SK-N-SH (cell line): ENCODE results near the gene OGG1.

Experiments
- CHD2 ChIP-seq: fragments of 150-350 bp; IDR thresholded peaks from 2 replicates; pipeline ENCODE4 v1.6.1; 2018; ENCODE audit warnings: low read length; ENCODE audit not compliant: partially characterized antibody
- CTCF ChIP-seq: fragments of 200-600 bp; sonication (generic); IDR thresholded peaks from 2 replicates; pipeline ENCODE4 v1.6.1; 2017; ENCODE audit warnings: antibody characterized with exemption, mild to moderate bottlenecking, moderate library complexity
- EP300 ChIP-seq, 2 experiments: IDR thresholded peaks; 2 replicates each; pipeline versions ENCODE4 v1.4.0 to v1.6.1; 2012; ENCODE audit warnings: borderline replicate concordance in 1 of 2, low read depth in 1 of 2, low read length in 1 of 2
- EZH2phosphoT487 ChIP-seq: fragments of 200-600 bp; sonication (generic); IDR thresholded peaks from 2 replicates; pipeline ENCODE4 v1.6.1; 2017; ENCODE audit warnings: low read depth, mixed run types, mild to moderate bottlenecking, antibody characterized with exemption, moderate library complexity, borderline replicate concordance
- IRF3 ChIP-seq: fragments of 150-350 bp; IDR thresholded peaks from 2 replicates; pipeline ENCODE4 v1.6.1; 2016; ENCODE audit warnings: mild to moderate bottlenecking, low read depth, low read length
- JUND ChIP-seq: IDR thresholded peaks from 2 replicates; pipeline ENCODE4 v1.4.0; 2012
- NRF1 ChIP-seq: IDR thresholded peaks from 2 replicates; pipeline ENCODE4 v1.6.1; 2012; ENCODE audit warnings: low read depth, mild to moderate bottlenecking, low read length
- RCOR1 ChIP-seq: fragments of 150-350 bp; IDR thresholded peaks from 2 replicates; pipeline ENCODE4 v1.6.1; 2017; ENCODE audit warnings: antibody characterized with exemption, low read length
- USF1 ChIP-seq: IDR thresholded peaks from 2 replicates; pipeline ENCODE4 v1.4.0; 2012; ENCODE audit warnings: low read depth, borderline replicate concordance
- TF ChIP-seq, protein P1 (sequence below): IDR thresholded peaks from 2 replicates; pipeline ENCODE4; 2012
- TF ChIP-seq, protein P2 (sequence below): IDR thresholded peaks from 2 replicates; pipeline ENCODE4 v1.4.0; 2012; ENCODE audit warnings: low read depth, borderline replicate concordance

DNA sequence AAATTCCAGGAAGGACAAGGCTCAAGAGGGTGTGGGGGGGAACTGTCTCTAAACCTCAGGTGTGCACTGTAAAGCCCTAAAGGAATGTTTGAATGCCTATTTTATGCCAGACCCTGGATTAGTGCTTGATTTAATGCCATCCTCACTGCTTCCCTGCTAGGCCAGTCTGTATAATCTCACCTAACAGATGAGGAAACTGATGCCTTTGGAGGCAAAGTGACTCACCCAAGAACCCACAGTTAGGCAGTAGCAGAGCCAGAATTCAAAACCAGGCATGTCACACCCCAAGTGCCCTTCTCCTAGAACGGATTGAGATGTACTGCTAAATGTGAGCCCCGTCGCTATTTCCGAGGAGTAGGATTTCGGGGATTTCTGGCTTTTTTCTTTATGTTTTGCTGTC is 12.2 kb downstream of the OGG1 start:
- no peak for TF ChIP-seq RCOR1
- no peak for TF ChIP-seq EZH2phosphoT487
- TF ChIP-seq, protein P1, sequence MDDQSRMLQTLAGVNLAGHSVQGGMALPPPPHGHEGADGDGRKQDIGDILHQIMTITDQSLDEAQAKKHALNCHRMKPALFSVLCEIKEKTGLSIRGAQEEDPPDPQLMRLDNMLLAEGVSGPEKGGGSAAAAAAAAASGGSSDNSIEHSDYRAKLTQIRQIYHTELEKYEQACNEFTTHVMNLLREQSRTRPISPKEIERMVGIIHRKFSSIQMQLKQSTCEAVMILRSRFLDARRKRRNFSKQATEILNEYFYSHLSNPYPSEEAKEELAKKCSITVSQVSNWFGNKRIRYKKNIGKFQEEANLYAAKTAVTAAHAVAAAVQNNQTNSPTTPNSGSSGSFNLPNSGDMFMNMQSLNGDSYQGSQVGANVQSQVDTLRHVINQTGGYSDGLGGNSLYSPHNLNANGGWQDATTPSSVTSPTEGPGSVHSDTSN: no peak
- TF ChIP-seq JUND: no peak
- TF ChIP-seq USF1: no peak
- no peak for TF ChIP-seq CTCF
- TF ChIP-seq EP300 (IDR thresholded peaks at IDR 0.05; ENCODE audit: borderline replicate concordance in 1 of 2, low read depth in 1 of 2, low read length in 1 of 2): no peak
- no peak for TF ChIP-seq NRF1
- TF ChIP-seq IRF3: no peak
- TF ChIP-seq CHD2: no peak
- TF ChIP-seq, protein P2, sequence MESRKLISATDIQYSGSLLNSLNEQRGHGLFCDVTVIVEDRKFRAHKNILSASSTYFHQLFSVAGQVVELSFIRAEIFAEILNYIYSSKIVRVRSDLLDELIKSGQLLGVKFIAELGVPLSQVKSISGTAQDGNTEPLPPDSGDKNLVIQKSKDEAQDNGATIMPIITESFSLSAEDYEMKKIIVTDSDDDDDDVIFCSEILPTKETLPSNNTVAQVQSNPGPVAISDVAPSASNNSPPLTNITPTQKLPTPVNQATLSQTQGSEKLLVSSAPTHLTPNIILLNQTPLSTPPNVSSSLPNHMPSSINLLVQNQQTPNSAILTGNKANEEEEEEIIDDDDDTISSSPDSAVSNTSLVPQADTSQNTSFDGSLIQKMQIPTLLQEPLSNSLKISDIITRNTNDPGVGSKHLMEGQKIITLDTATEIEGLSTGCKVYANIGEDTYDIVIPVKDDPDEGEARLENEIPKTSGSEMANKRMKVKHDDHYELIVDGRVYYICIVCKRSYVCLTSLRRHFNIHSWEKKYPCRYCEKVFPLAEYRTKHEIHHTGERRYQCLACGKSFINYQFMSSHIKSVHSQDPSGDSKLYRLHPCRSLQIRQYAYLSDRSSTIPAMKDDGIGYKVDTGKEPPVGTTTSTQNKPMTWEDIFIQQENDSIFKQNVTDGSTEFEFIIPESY: no peak
